Nephron progenitor cell (in vitro differentiated cells): ENCODE data around the gene COMP.
"Not testable (repeated sequence)": the region's sequence is repeated elsewhere in the genome, so short reads cannot be mapped to it uniquely, and the experiment has no call there.

Source experiments
- DNase-seq: peaks from one replicate; pipeline ENCODE4 v3.0.0; 2021
- H3K27ac Mint-ChIP-seq: 2 replicates; pipeline ENCODE4 v1.8.0; 2021; ENCODE audit warnings: mild to moderate bottlenecking, moderate library complexity, mixed read lengths
- H3K27me3 Mint-ChIP-seq: 2 replicates; pipeline ENCODE4 v1.8.0; 2021; ENCODE audit warnings: mild to moderate bottlenecking, low read depth, mixed read lengths; ENCODE audit not compliant: poor library complexity
- H3K36me3 Mint-ChIP-seq: 2 replicates; pipeline ENCODE4 v1.8.0; 2021; ENCODE audit warnings: low read depth, mixed read lengths
- H3K4me1 Mint-ChIP-seq: 2 replicates; pipeline ENCODE4 v1.8.0; 2021; ENCODE audit warnings: mixed read lengths
- H3K4me3 Mint-ChIP-seq: 2 replicates; pipeline ENCODE4 v1.8.0; 2021; ENCODE audit warnings: mild to moderate bottlenecking, moderate library complexity, mixed read lengths
- H3K9me3 Mint-ChIP-seq: 2 replicates; pipeline ENCODE4 v1.8.0; 2021; ENCODE audit warnings: mild to moderate bottlenecking, moderate library complexity, mixed read lengths
- CTCF ChIP-seq: fragments of 200-600 bp; sonication (generic); IDR thresholded peaks from 2 replicates; pipeline ENCODE4 v1.5.0; 2021; ENCODE audit warnings: antibody characterized with exemption

COMP gene

GRCh38 chr19:18735324-18735723 is 55.8 kb downstream of the COMP start:
- H3K36me3 Mint-ChIP-seq = peaks cover 10% of the 10 kb centered on the region
- no peak for TF ChIP-seq CTCF

GRCh38 chr19:18733762-18734332 is 57.3 kb downstream of the COMP start:
- not testable (repeated sequence) for H3K9me3 Mint-ChIP-seq, H3K4me3 Mint-ChIP-seq, DNase-seq, H3K36me3 Mint-ChIP-seq, H3K27me3 Mint-ChIP-seq, H3K27ac Mint-ChIP-seq
- H3K4me1 Mint-ChIP-seq = peaks cover 53% of the 10 kb centered on the region

More at GRCh38 chr19:18735324-18735723, 55.8 kb downstream of the COMP start:
- peaks cover 62% of the 10 kb centered on the region for H3K4me1 Mint-ChIP-seq
- no peak overlapping the region for H3K27ac Mint-ChIP-seq
- no peak overlapping the region for H3K4me3 Mint-ChIP-seq
- DNase-seq = no peak
- no peaks in the 10 kb centered on the region for H3K9me3 Mint-ChIP-seq
- H3K27me3 Mint-ChIP-seq = peaks cover 2% of the 10 kb centered on the region

- Mint-ChIP-seq H3K27me3 (peaks cover 2% of the 10 kb centered on the region), H3K36me3 (peaks cover 10% of the 10 kb centered on the region), H3K9me3 (no peaks in the 10 kb centered on the region), H3K27ac (no peak overlapping the region), H3K4me1 (peaks cover 53% of the 10 kb centered on the region), H3K4me3 (no peak overlapping the region)
- no peak for TF ChIP-seq CTCF
- no peak for DNase-seq
Measured at GRCh38 chr19:18733196-18733647, 57.9 kb downstream of the COMP start.
